ENCODE results near the gene LRRK2.

GRCh38 chr12:40393026-40393425, 168.2 kb downstream of the LRRK2 start:
- TF ChIP-seq CTCF (IDR thresholded peaks at IDR 0.05) = no peak
- TF ChIP-seq POLR2A (IDR thresholded peaks at IDR 0.05; ENCODE audit: low read depth) = no peak
- no peak for TF ChIP-seq EP300 (IDR thresholded peaks at IDR 0.05)
- no peak for TF ChIP-seq POLR2AphosphoS5 (IDR thresholded peaks at IDR 0.05)
